ENCODE data around the gene PATE2. TPM values are rescaled to one million over a fixed set of nuclear protein-coding genes. Genes with fewer than 3 reads are reported as not detected.

The PATE2 gene
- total RNA-seq, 1 donor from 2014 or later = 0.16 TPM

DNA sequence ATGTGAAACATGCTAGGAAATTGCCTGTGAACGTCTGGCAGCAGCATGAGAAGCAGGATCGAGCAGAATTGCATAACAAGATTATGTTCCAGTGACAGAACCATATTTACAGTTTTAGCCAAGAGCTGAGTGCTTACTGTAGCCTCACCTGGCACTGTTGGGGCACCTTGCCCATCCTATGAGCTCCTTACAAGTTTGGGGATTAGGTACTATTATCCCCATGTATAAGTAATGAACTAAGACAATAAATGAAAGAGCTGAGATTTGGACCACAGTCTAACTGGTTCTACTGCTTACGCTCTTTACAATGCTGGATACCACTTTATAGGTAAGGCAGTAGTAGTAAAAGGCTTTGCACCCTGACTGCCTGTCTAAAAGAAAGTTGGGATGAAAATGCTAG lies 49.7 kb downstream of the PATE2 start:
- Mint-ChIP-seq H3K27me3 (ENCODE audit: low read depth, unreplicated experiment) (peaks cover 8% of the 10 kb centered on the region), H3K36me3 (ENCODE audit: low read depth, unreplicated experiment) (no peaks in the 10 kb centered on the region), H3K4me1 (ENCODE audit: low read depth, unreplicated experiment) (no peaks in the 10 kb centered on the region), H3K27ac (ENCODE audit: unreplicated experiment) (no peak overlapping the region), H3K4me3 (ENCODE audit: unreplicated experiment) (no peak overlapping the region), H3K9me3 (ENCODE audit: unreplicated experiment) (no peaks in the 10 kb centered on the region)
- Histone ChIP-seq H4K20me1 (ENCODE audit: insufficient read depth, low read length) (no peaks in the 10 kb centered on the region), H3K9me3 (ENCODE audit: insufficient read depth, low read depth, low read length) (no peaks in the 10 kb centered on the region), H3K27me3 (ENCODE audit: insufficient read depth, low read length) (no peaks in the 10 kb centered on the region), H3K4me1 (ENCODE audit: insufficient read depth, low read length) (no peaks in the 10 kb centered on the region), H3K79me2 (ENCODE audit: insufficient read depth, low read length) (no peaks in the 10 kb centered on the region), H2AFZ (ENCODE audit: low read depth, low read length) (no peak overlapping the region), H3K9ac (ENCODE audit: low read length) (no peak overlapping the region), H3K4me2 (ENCODE audit: low read length) (no peak overlapping the region), H3K36me3 (ENCODE audit: insufficient read depth, low read length) (no peaks in the 10 kb centered on the region), H3K27ac (ENCODE audit: low read depth, low read length) (no peak overlapping the region), H3K4me3 (ENCODE audit: insufficient read depth, low read depth, low read length) (no peak overlapping the region)
- no peak for TF ChIP-seq EZH2 (IDR thresholded peaks at IDR 0.05; ENCODE audit: insufficient read depth, low read length)
- no peak for TF ChIP-seq CTCF (IDR thresholded peaks at IDR 0.05; ENCODE audit: insufficient read depth, low read depth, low read length)
- DNase-seq (ENCODE audit: low read depth) = no peak
- no peak for FAIRE-seq

Other genes with a start within 250 kb of the PATE2 start
- 118 and 129 TPM in 2 replicates for gene EI24, start 209.4 kb downstream of the PATE2 start, total RNA-seq
- 232 and 258 TPM in 2 replicates for gene STT3A, start 186.0 kb downstream of the PATE2 start, total RNA-seq
- 23.0 and 30.3 TPM in 2 replicates for gene CHEK1, start 153.7 kb downstream of the PATE2 start, total RNA-seq
- gene ACRV1, start 98.0 kb downstream of the PATE2 start, total RNA-seq = not detected in 2 replicates
- not detected in 2 replicates for gene PATE1, start 32.5 kb downstream of the PATE2 start, total RNA-seq
- gene PATE3, start 9.3 kb upstream of the PATE2 start, total RNA-seq = not detected in 2 replicates
- gene PATE4, start 54.5 kb upstream of the PATE2 start, total RNA-seq = not detected in 2 replicates
- gene HYLS1, start 108.8 kb upstream of the PATE2 start, total RNA-seq = 3.2 TPM in 2 replicates
- gene PUS3, start 124.4 kb upstream of the PATE2 start, total RNA-seq = 14.3 and 16.9 TPM in 2 replicates
- gene DDX25, start 125.7 kb upstream of the PATE2 start, total RNA-seq = 0.70 and 1.1 TPM in 2 replicates
- gene VSIG10L2, start 167.2 kb upstream of the PATE2 start, total RNA-seq = not detected in 2 replicates

All from astrocyte (in vitro differentiated cells and primary cell).